ENCODE measurements around the gene HACL1. TPM values are rescaled to one million over a fixed set of nuclear protein-coding genes. Genes with fewer than 3 reads are reported as not detected.
A peak's percentile ranks its signal among the peaks of the same experiment; 100 is the strongest.

HACL1 gene
- total RNA-seq (23.0 and 25.3 TPM in 2 replicates), polyA plus RNA-seq (18.7 and 21.6 TPM in 2 replicates)

DNA sequence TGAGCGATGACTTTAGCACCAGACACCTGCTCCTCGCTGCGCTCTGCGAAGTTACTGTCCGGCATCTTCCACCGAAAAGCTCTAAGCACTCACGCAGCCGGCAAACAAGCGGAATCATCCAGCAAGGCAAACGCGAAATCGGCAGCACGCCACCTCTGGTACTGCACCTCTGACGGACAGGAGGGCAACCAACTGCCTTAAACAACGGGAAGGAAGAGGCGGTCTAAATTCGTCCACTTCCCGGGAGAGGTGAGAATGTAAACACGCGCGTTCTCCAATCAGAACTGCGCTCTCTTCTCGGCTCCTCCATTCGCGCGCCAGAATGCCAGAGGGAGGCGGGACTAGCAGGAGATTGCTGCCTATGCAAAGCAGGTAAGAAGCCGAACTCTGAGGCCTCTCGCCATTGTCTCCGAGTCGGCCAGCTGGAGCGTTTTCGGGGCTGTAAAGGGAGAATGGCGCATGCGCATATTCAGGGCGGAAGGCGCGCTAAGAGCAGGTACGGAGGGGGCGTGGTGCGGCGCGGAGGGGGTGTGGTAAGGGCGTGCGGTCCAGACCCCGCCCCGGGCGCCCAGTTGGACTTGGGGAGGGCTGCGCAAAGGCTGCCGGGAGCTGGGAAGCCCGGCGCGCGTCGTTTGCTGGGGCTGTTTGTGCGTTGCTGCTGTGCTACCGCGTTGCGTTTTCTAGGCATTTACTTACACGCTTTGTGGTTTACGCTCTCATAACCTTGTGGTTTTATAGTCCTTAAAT is at the start of gene HACL1, which contains the start of gene BTD:
TSS of gene HACL1 (minus strand) at position 171 of the 747 bp plus-strand sequence. CDS start at position 65, 106 bp downstream.
TSS of gene BTD (plus strand) at position 347 of the 747 bp plus-strand sequence. CDS start 33,695 bp downstream, outside the sequence.
- Histone ChIP-seq H3K27ac (peak within 1 kb of the TSS; percentile 81), H3K36me3 (replicated peaks; ENCODE audit: insufficient read depth, low read depth) (no peaks in the 10 kb centered on the region), H2AFZ (peak within 1 kb of the TSS; percentile 67), H3K4me2 (peak within 1 kb of the TSS; percentile 89), H3K4me1 (ENCODE audit: insufficient read depth) (peaks cover 7% of the 10 kb centered on the region), H3K27me3 (no peaks in the 10 kb centered on the region), H3K4me3 (peak within 1 kb of the TSS; percentile 52), H4K20me1 (ENCODE audit: insufficient read depth, poor library complexity, severe bottlenecking) (no peaks in the 10 kb centered on the region), H3K79me2 (peaks cover 17% of the 10 kb centered on the region), H3K9me2 (replicated peaks; ENCODE audit: insufficient read depth) (no peaks in the 10 kb centered on the region), H3K9me3 (ENCODE audit: low read depth) (no peaks in the 10 kb centered on the region)
- peak; percentile 99 for DNase-seq (ENCODE audit: low spot score)
- WGBS (ENCODE audit: low lambda C conversion rate, missing lambda C conversion rate), result under 1% methylated on average over 59 of the region's 61 CpGs
- TF ChIP-seq EZH2phosphoT487 (IDR thresholded peaks at IDR 0.05; ENCODE audit: low read depth, severe bottlenecking, unreplicated experiment), result no peak
- TF ChIP-seq, protein P1, sequence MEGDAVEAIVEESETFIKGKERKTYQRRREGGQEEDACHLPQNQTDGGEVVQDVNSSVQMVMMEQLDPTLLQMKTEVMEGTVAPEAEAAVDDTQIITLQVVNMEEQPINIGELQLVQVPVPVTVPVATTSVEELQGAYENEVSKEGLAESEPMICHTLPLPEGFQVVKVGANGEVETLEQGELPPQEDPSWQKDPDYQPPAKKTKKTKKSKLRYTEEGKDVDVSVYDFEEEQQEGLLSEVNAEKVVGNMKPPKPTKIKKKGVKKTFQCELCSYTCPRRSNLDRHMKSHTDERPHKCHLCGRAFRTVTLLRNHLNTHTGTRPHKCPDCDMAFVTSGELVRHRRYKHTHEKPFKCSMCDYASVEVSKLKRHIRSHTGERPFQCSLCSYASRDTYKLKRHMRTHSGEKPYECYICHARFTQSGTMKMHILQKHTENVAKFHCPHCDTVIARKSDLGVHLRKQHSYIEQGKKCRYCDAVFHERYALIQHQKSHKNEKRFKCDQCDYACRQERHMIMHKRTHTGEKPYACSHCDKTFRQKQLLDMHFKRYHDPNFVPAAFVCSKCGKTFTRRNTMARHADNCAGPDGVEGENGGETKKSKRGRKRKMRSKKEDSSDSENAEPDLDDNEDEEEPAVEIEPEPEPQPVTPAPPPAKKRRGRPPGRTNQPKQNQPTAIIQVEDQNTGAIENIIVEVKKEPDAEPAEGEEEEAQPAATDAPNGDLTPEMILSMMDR (IDR thresholded peaks at IDR 0.05; ENCODE audit: poor library complexity), result peak; percentile 29

GRCh38 chr3:15649858-15650257 is 48.5 kb upstream of the HACL1 start:
- TF ChIP-seq EZH2phosphoT487 (IDR thresholded peaks at IDR 0.05; ENCODE audit: low read depth, severe bottlenecking, unreplicated experiment) (no peak), EZH2 (IDR thresholded peaks at IDR 0.05; ENCODE audit: borderline replicate concordance) (no peak)
- TF ChIP-seq, protein P1 (IDR thresholded peaks at IDR 0.05; ENCODE audit: poor library complexity), result no peak
- no peak for DNase-seq (ENCODE audit: low spot score)
- H3K4me2 ChIP-seq, result no peak overlapping the region
- no peaks in the 10 kb centered on the region for H3K36me3 ChIP-seq (replicated peaks; ENCODE audit: insufficient read depth, low read depth)
- H3K9me2 ChIP-seq (replicated peaks; ENCODE audit: insufficient read depth), result no peaks in the 10 kb centered on the region
- H3K9me3 ChIP-seq (ENCODE audit: low read depth), result no peaks in the 10 kb centered on the region
- H3K4me1 ChIP-seq (ENCODE audit: insufficient read depth), result no peaks in the 10 kb centered on the region
- WGBS (ENCODE audit: low lambda C conversion rate, missing lambda C conversion rate), result 95% methylated on average over 5 of the region's 5 CpGs
- no peaks in the 10 kb centered on the region for H3K27me3 ChIP-seq
- H3K27ac ChIP-seq, result no peak overlapping the region
- no peaks in the 10 kb centered on the region for H3K79me2 ChIP-seq
- no peak overlapping the region for H3K4me3 ChIP-seq
- no peaks in the 10 kb centered on the region for H4K20me1 ChIP-seq (ENCODE audit: insufficient read depth, poor library complexity, severe bottlenecking)
- H2AFZ ChIP-seq, result no peak overlapping the region

DNA sequence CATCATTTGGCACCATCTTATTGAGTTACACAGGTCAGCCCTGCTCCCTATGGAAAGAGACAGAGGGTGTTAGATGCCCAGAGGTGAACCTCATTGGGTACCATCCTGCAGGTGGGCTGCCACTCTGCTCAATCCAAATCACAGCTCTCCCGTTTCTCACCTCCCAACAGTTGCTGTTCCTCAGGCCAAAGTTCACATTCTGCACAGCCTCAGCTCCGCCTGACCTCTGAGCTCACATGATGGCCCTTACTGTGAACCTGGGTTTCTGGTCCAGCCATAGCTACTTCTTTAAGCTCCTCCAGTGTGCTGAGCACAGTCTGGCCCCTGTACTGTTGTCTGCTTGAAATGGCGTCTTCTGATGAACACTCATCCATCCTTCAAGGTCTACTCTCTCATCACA is 48.0 kb upstream of the HACL1 start:
- H4K20me1 ChIP-seq (ENCODE audit: insufficient read depth, poor library complexity, severe bottlenecking), result no peaks in the 10 kb centered on the region
- DNase-seq (ENCODE audit: low spot score), result no peak
- TF ChIP-seq, protein P1 (IDR thresholded peaks at IDR 0.05; ENCODE audit: poor library complexity), result no peak
- TF ChIP-seq EZH2phosphoT487 (IDR thresholded peaks at IDR 0.05; ENCODE audit: low read depth, severe bottlenecking, unreplicated experiment), result no peak
- no peak for TF ChIP-seq EZH2 (IDR thresholded peaks at IDR 0.05; ENCODE audit: borderline replicate concordance)
- H3K36me3 ChIP-seq (replicated peaks; ENCODE audit: insufficient read depth, low read depth), result no peaks in the 10 kb centered on the region
- H3K27me3 ChIP-seq, result no peaks in the 10 kb centered on the region
- H3K4me2 ChIP-seq, result no peak overlapping the region
- no peak overlapping the region for H2AFZ ChIP-seq
- no peak overlapping the region for H3K4me3 ChIP-seq
- 87% methylated on average over 3 of the region's 3 CpGs for WGBS (ENCODE audit: low lambda C conversion rate, missing lambda C conversion rate)
- H3K4me1 ChIP-seq (ENCODE audit: insufficient read depth), result no peaks in the 10 kb centered on the region
- no peaks in the 10 kb centered on the region for H3K9me3 ChIP-seq (ENCODE audit: low read depth)
- no peaks in the 10 kb centered on the region for H3K9me2 ChIP-seq (replicated peaks; ENCODE audit: insufficient read depth)
- H3K79me2 ChIP-seq, result no peaks in the 10 kb centered on the region
- no peak overlapping the region for H3K27ac ChIP-seq

Measured in hepatocyte (in vitro differentiated cells).